Measurements from ENCODE around the gene CFH.
"Not testable (repeated sequence)": the region's sequence is repeated elsewhere in the genome, so short reads cannot be mapped to it uniquely, and the experiment has no call there.

Gene CFH

GRCh38 chr1:196765019-196765740 is 113.3 kb downstream of the CFH start:
- DNase-seq (ENCODE audit: low read depth in 2 of 3, low spot score in 1 of 3), result not testable (repeated sequence)

- not testable (repeated sequence) for DNase-seq (ENCODE audit: low read depth in 2 of 3, low spot score in 1 of 3)
Observed at GRCh38 chr1:196769823-196770222, 118.0 kb downstream of the CFH start.

DNA sequence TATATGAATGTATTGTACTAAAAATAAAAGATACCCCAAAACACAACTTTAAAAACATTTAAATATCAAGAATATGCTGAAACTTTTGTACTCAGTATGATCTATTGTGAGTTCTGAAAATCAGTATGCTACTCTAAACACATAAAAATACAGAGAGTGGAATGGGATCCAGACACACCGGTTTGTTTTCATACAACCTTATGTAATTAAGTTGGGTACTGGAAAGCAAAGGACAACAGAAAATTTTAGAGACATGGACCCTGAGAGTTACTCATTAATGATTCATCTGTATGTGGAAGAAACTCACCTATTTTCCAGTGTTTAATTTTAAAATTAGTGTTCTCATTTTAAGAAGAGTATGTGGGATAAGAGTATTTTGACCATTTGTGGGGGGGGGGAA is 121.9 kb downstream of the CFH start:
- DNase-seq (ENCODE audit: low read depth in 2 of 3, low spot score in 1 of 3), result no peak

DNA sequence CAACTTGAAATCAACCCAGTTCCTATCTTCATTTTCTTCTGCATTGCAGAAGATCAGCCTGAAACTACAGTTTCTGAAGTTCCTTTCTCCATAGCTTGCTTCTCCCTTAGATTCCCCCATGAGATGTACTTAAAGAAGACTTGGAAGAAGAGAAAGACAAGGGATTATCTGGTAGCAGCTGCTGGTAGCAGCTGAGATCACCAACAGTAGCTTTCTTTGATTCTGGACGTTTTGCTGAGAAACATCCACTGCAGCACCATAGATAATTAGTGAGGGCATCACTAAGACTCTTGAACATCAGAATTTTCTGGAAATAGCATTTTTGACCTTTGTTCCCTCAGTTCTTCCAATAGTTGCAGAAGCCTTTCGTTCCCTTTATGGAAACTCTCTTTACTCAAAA is 122.3 kb downstream of the CFH start:
- DNase-seq (ENCODE audit: low read depth in 2 of 3, low spot score in 1 of 3), result no peak

DNA sequence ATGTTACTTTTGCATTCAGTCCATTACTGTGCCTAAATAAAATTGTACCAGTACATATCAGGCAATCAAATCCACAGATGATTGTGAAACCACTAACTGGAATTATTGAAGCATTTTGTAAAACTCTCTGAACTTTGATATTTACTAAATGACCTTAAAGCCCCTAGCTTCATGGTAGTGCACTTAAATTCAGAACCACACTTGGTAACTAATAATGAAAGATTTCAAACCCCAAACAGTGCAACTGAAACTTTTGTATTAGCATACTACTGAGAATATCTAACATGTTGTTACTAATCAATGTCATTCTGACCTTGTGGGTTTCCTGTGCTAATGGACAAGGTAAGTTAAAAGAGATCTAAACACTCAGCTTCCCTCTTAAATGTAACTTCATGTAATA is 122.8 kb downstream of the CFH start, which contains the start of gene CFHR3:
TSS of gene CFHR3 (plus strand) at position 238 of the 400 bp plus-strand sequence. CDS start at position 285, 47 bp downstream.
- no peak for DNase-seq (ENCODE audit: low read depth in 2 of 3, low spot score in 1 of 3)

DNA sequence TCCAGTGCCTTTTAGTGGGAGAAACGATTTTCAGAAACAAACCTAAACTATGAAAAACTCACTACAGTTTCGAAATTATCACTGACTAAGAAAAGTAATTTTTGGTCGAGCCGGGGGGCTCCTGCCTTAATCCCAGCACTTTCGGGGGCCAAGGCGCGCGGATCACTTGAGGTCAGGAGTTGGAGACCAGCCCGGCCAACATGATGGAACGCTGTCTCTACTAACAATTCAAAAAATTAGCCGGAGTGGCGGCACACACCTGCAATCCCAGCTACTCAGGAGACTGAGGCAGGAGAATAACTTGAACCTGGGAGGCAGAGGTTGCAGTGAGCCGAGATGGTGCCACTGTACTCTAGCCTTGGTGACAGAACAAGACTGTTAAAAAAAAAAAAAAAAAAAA is 125.8 kb downstream of the CFH start:
- no peak for DNase-seq (ENCODE audit: low read depth in 2 of 3, low spot score in 1 of 3)

DNA sequence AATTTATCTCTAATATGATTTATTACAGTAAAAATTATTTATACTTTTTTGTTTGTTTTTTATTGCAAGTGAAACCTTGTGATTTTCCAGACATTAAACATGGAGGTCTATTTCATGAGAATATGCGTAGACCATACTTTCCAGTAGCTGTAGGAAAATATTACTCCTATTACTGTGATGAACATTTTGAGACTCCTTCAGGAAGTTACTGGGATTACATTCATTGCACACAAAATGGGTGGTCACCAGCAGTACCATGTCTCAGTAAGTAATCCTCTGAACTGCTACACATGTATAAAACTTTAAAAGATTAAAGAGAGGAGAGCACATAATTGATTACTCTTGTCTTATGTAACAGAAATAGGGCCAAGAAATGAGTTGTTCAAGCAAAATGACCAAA is 127.2 kb downstream of the CFH start:
- DNase-seq (ENCODE audit: low read depth in 2 of 3, low spot score in 1 of 3), result no peak

GRCh38 chr1:196791252-196791651 is 139.4 kb downstream of the CFH start:
- DNase-seq (ENCODE audit: low read depth in 2 of 3, low spot score in 1 of 3), result not testable (repeated sequence)

DNA sequence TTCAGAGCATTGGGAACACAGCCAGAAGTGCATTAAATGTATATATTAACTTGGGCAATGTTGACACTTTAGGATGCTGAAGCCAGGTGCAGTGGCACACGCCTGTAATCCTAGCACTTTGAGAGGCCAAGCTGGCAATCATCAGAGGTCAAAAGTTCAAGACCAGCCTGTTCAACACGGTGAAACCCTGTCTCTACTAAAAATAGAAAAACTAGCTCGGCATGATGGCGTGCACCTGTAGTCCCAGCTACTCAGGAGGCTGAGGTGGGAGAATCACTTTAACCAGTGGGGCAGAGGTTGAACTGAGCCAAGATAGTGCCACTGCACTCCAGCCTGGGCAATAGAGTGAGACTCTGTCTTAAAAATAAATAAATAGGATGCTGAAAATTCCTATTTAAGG is 142.3 kb downstream of the CFH start:
- not testable (repeated sequence) for DNase-seq (ENCODE audit: low read depth in 2 of 3, low spot score in 1 of 3)
